GM12878 (cell line): Measurements from ENCODE around the gene SEC11A. TPM values are rescaled to one million over a fixed set of nuclear protein-coding genes. Genes with fewer than 3 reads are reported as not detected.

ENCODE experiments used
- ATAC-seq: fragments of 200-7000 bp; cut with Tn5 transposase; 3 replicates; pipeline ENCODE4 v1.9.1; 2020; ENCODE audit warnings: mild to moderate bottlenecking, moderate library complexity
- BruUV-seq: library from RNA; stranded (reverse); fragments of 400-500 nt; replicated peaks from 2 replicates; lab custom pipeline; 2021; lab: Mats Ljungman, UMichigan
- CTCF ChIA-PET: fragments of 300-600 bp; sonication (Branson Sonifier 250); formaldehyde crosslinking; extraction: SDS; loops from one replicate; lab custom pipeline; 2021; ENCODE audit warnings: inconsistent platforms; lab: Yijun Ruan, JAX
- POLR2A ChIA-PET: fragments of 350-600 bp; formaldehyde crosslinking; extraction: SDS; loops from one replicate; lab custom pipeline; 2021; ENCODE audit warnings: inconsistent platforms; lab: Charles Lee
- RAD21 ChIA-PET: fragments of 300-600 bp; sonication (Branson Sonifier 250); formaldehyde crosslinking; loops from one replicate; lab custom pipeline; 2023; ENCODE audit warnings: antibody characterized with exemption; ENCODE audit not compliant: unreplicated experiment; lab: Charles Lee
- SMC1A ChIA-PET: fragments of 300-600 bp; sonication (Branson Sonifier 250); formaldehyde crosslinking; loops from one replicate; lab custom pipeline; 2023; ENCODE audit not compliant: unreplicated experiment, uncharacterized antibody; lab: Charles Lee
- DNase-seq: peaks from one replicate; pipeline ENCODE4 v3.0.0-alpha.2; 2011; ENCODE audit warnings: low read depth, low spot score
- FAIRE-seq: peaks from 3 replicates; lab custom pipeline; 2011; peaks lifted over from hg19 to GRCh38; lab: Jason Lieb, UNC
- H2AFZ ChIP-seq: 2 replicates; pipeline ENCODE4 v1.6.0; 2011; ENCODE audit warnings: low read depth, low read length, control low read depth; ENCODE audit not compliant: control insufficient read depth
- H3K27ac ChIP-seq: 2 replicates; pipeline ENCODE4 v1.5.1; 2011; ENCODE audit warnings: control low read depth; ENCODE audit not compliant: control insufficient read depth, insufficient read depth
- H3K27me3 ChIP-seq, 2 experiments: replicated peaks in 1 of 2; 2 replicates each; pipeline versions ENCODE4 v1.6.0 to v1.6.1; 2011; ENCODE audit warnings: low read length in 1 of 2; ENCODE audit not compliant: control insufficient read depth in 2 of 2, insufficient read depth in 2 of 2
- H3K36me3 ChIP-seq, 2 experiments: 2 replicates each; pipeline ENCODE4 v1.5.1; 2011; ENCODE audit warnings: low read length in 1 of 2; ENCODE audit not compliant: control insufficient read depth in 2 of 2, insufficient read depth in 2 of 2
- H3K4me1 ChIP-seq: 2 replicates; pipeline ENCODE4 v1.6.1; 2011; ENCODE audit warnings: mild to moderate bottlenecking, low read length, moderate library complexity, mixed read lengths; ENCODE audit not compliant: control insufficient read depth, insufficient read depth
- H3K4me2 ChIP-seq: 2 replicates; pipeline ENCODE4 v1.6.0; 2011; ENCODE audit warnings: control low read depth; ENCODE audit not compliant: control insufficient read depth, insufficient read depth
- H3K4me3 ChIP-seq: fragments of 200-600 bp; sonication (generic); 2 replicates; pipeline ENCODE4 v1.5.1; 2016
- H3K79me2 ChIP-seq: 2 replicates; pipeline ENCODE4 v1.6.0; 2011; ENCODE audit warnings: low read length; ENCODE audit not compliant: control insufficient read depth, insufficient read depth
- H3K9ac ChIP-seq: 2 replicates; pipeline ENCODE4 v1.8.0; 2011; ENCODE audit warnings: low read length, control low read depth, mixed read lengths; ENCODE audit not compliant: control insufficient read depth, insufficient read depth
- H3K9me3 ChIP-seq: replicated peaks from 3 replicates; pipeline ENCODE4 v1.5.1; 2011; ENCODE audit warnings: mild to moderate bottlenecking, low read length; ENCODE audit not compliant: control insufficient read depth, insufficient read depth
- H4K20me1 ChIP-seq: 2 replicates; pipeline ENCODE4 v1.6.0; 2011; ENCODE audit not compliant: control insufficient read depth, insufficient read depth
- FOXM1 ChIP-seq: IDR thresholded peaks from 2 replicates; pipeline ENCODE4 v1.6.1; 2012; ENCODE audit warnings: low read depth, mild to moderate bottlenecking, inconsistent platforms, low read length, moderate library complexity
- NFYA ChIP-seq: IDR thresholded peaks from 2 replicates; pipeline ENCODE4 v1.6.1; 2011; ENCODE audit warnings: low read depth, mild to moderate bottlenecking, low read length, improper control_type of control experiment, borderline replicate concordance
- WGBS: methylation state at CpG from one replicate; pipeline ENCODE4 v1.1.6; 2016; ENCODE audit warnings: low lambda C conversion rate; ENCODE audit not compliant: insufficient replicate concordance, insufficient coverage; ENCODE audit errors: missing lambda C conversion rate; 5-methylcytosine and 5-hydroxymethylcytosine counted together
- in situ Hi-C: fragments of 300-500 bp; cut with MboI; formaldehyde crosslinking; loops from 9 replicates; pipeline ENCODE4 v1.14.3; 2018; ENCODE audit warnings: mixed read lengths
- intact Hi-C: fragments of 100-400 bp; cut with micrococcal nuclease; formaldehyde crosslinking; loops from one replicate; pipeline ENCODE4 v1.14.2; 2022; ENCODE audit not compliant: unreplicated experiment
- polyA plus RNA-seq, 11 experiments: library from polyadenylated mRNA; depleted of rRNA in 4 of 11; unstranded in 6 of 11; stranded (reverse) in 5 of 11; fragments of >200 nt; fragmentation: Nextera tagmentation in 4 of 11; fragmentation: Illumina TruSeq in 1 of 11; extraction: Ambion mirVana in 4 of 11; extraction: Trizol in 1 of 11; gene quantifications; 1 replicate in 1 of 11; 2 replicates in 10 of 11; pipeline versions ENCODE4 v1.2.1 to v1.2.3, GENCODE V29; 2011 to 2016; ENCODE audit warnings: inconsistent platforms in 2 of 11, missing spikeins in 2 of 11, low read depth in 1 of 11
- total RNA-seq, 4 experiments: library from RNA; depleted of rRNA in 3 of 4; stranded (reverse); fragments of >200 nt in 3 of 4; fragmentation: Illumina TruSeq in 1 of 4; extraction: Trizol in 1 of 4; gene quantifications; 2 replicates each; pipeline versions ENCODE4 v1.2.1 to v1.2.3, GENCODE V29; 2013 to 2021
- TF ChIP-seq, protein P1 (sequence below), 3 experiments: IDR thresholded peaks in 2 of 3; conservative IDR thresholded peaks in 1 of 3; 2 replicates each; pipeline ENCODE4 v1.5.1; 2011; ENCODE audit warnings: low read depth in 3 of 3, low read length in 3 of 3, mild to moderate bottlenecking in 3 of 3, control low read depth in 2 of 3, moderate library complexity in 2 of 3, inconsistent platforms in 1 of 3, mixed read lengths in 1 of 3; ENCODE audit not compliant: control insufficient read depth in 2 of 3, insufficient read depth in 1 of 3; ENCODE audit errors: extremely low read depth in 1 of 3
- TF ChIP-seq, protein P2 (sequence below): fragments of 450-650 bp; formaldehyde crosslinking; IDR thresholded peaks from 2 replicates; pipeline ENCODE4 v1.4.0; 2020; ENCODE audit warnings: mild to moderate bottlenecking, moderate library complexity

SEC11A gene
- total and polyA plus RNA-seq, 10 of the 15 experiments (the other 5 are each of a cell fraction or from before 2014, with no cell fraction given): 99.2 to 159 (median 143) TPM

DNA sequence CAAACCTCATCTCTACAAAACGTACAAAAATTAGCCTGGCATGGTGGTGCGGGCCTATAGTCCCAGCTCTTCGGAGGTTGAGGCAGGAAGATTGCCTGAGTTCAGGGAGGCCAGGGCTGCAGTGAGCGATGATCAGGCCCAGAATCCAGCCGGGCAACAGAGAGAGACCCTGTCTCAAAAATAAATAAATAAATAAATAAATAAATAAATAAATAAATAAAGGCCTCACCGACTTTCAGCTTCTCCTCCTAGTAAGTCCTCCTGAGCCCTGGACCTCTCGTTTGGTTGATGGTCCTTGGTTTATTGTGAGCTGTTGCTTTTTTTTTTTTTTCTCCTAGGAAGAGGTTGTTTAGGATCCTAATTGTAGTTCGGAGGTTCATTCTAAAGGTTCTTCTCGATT lies 86.9 kb downstream of the SEC11A start:
- in situ Hi-C loops (no loop called here), intact Hi-C loops (no loop called here)
- H3K9me3 ChIP-seq: no peaks in the 10 kb centered on the region
- H4K20me1 ChIP-seq: no peaks in the 10 kb centered on the region
- H3K4me2 ChIP-seq: no peak overlapping the region
- ChIA-PET CTCF (interaction anchor here (1.9 to 2.2 kb wide), 2 partner anchors 24 to 78 kb away, joined by 6 to 10 read pairs; no protein-coding TSS in a partner anchor), POLR2A (interaction anchor here (1.3 kb wide), 1 partner anchor 194 kb away, joined by 3 read pairs; no protein-coding TSS in a partner anchor), SMC1A (interaction anchor here (0.6 to 4.3 kb wide), 3 partner anchors 25 to 148 kb away, joined by 3 to 22 read pairs (median 3); no protein-coding TSS in a partner anchor), RAD21 (no interaction called here)
- H3K4me3 ChIP-seq: no peak overlapping the region
- TF ChIP-seq, protein P1, sequence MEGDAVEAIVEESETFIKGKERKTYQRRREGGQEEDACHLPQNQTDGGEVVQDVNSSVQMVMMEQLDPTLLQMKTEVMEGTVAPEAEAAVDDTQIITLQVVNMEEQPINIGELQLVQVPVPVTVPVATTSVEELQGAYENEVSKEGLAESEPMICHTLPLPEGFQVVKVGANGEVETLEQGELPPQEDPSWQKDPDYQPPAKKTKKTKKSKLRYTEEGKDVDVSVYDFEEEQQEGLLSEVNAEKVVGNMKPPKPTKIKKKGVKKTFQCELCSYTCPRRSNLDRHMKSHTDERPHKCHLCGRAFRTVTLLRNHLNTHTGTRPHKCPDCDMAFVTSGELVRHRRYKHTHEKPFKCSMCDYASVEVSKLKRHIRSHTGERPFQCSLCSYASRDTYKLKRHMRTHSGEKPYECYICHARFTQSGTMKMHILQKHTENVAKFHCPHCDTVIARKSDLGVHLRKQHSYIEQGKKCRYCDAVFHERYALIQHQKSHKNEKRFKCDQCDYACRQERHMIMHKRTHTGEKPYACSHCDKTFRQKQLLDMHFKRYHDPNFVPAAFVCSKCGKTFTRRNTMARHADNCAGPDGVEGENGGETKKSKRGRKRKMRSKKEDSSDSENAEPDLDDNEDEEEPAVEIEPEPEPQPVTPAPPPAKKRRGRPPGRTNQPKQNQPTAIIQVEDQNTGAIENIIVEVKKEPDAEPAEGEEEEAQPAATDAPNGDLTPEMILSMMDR (IDR thresholded peaks at IDR 0.05 in 2 of 3, conservative IDR thresholded peaks at IDR 0.05 in 1 of 3; ENCODE audit: control insufficient read depth in 2 of 3, extremely low read depth in 1 of 3, insufficient read depth in 1 of 3, low read depth in 3 of 3, low read length in 3 of 3): no peak
- TF ChIP-seq FOXM1 (no peak), NFYA (no peak)
- TF ChIP-seq, protein P2, sequence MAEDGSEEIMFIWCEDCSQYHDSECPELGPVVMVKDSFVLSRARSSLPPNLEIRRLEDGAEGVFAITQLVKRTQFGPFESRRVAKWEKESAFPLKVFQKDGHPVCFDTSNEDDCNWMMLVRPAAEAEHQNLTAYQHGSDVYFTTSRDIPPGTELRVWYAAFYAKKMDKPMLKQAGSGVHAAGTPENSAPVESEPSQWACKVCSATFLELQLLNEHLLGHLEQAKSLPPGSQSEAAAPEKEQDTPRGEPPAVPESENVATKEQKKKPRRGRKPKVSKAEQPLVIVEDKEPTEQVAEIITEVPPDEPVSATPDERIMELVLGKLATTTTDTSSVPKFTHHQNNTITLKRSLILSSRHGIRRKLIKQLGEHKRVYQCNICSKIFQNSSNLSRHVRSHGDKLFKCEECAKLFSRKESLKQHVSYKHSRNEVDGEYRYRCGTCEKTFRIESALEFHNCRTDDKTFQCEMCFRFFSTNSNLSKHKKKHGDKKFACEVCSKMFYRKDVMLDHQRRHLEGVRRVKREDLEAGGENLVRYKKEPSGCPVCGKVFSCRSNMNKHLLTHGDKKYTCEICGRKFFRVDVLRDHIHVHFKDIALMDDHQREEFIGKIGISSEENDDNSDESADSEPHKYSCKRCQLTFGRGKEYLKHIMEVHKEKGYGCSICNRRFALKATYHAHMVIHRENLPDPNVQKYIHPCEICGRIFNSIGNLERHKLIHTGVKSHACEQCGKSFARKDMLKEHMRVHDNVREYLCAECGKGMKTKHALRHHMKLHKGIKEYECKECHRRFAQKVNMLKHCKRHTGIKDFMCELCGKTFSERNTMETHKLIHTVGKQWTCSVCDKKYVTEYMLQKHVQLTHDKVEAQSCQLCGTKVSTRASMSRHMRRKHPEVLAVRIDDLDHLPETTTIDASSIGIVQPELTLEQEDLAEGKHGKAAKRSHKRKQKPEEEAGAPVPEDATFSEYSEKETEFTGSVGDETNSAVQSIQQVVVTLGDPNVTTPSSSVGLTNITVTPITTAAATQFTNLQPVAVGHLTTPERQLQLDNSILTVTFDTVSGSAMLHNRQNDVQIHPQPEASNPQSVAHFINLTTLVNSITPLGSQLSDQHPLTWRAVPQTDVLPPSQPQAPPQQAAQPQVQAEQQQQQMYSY (CRISPR knock-in tag): no peak
- peaks cover 9% of the 10 kb centered on the region for H3K4me1 ChIP-seq
- no peak overlapping the region for H2AFZ ChIP-seq
- BruUV-seq: no TSS peak
- no peak overlapping the region for H3K9ac ChIP-seq
- no peaks in the 10 kb centered on the region; the same call in 1 of the 2 replicates for H3K79me2 ChIP-seq
- 78% methylated on average over 9 of the region's 9 CpGs for WGBS
- H3K27me3 ChIP-seq: no peaks in the 10 kb centered on the region
- DNase-seq: no peak
- ATAC-seq: no peak
- H3K27ac ChIP-seq: no peak overlapping the region
- H3K36me3 ChIP-seq: no peaks in the 10 kb centered on the region
- FAIRE-seq: no peak
